HG03095 (cell line): Measurements from ENCODE around the gene CCDC171.
"Not testable (repeated sequence)": the region's sequence is repeated elsewhere in the genome, so short reads cannot be mapped to it uniquely, and the experiment has no call there.

ENCODE experiments used
- ATAC-seq: cut with Tn5 transposase; IDR thresholded peaks from one replicate; pipeline ENCODE4 v1.9.1; 2021; ENCODE audit warnings: moderate library complexity; ENCODE audit not compliant: unreplicated experiment

The CCDC171 gene

GRCh38 chr9:15552636-15553527 lies at the start of gene CCDC171:
Gene CCDC171 (plus strand): TSS chr9:15553043. CDS start chr9:15564089, 11,046 bp downstream.
- ATAC-seq: peak; percentile 71

- ATAC-seq: no peak
Observed at GRCh38 chr9:15505921-15506320, 46.9 kb upstream of the CCDC171 start.

- peak; percentile 29 for ATAC-seq
Observed at GRCh38 chr9:15509931-15510788, 42.7 kb upstream of the CCDC171 start.

- peak; percentile 71 for ATAC-seq
Observed at GRCh38 chr9:15510789-15511575, 41.9 kb upstream of the CCDC171 start, which contains the start of gene PSIP1. Gene PSIP1 (minus strand): TSS chr9:15510970. CDS start chr9:15510188, 782 bp downstream.

- no peak for ATAC-seq
Observed at GRCh38 chr9:15512204-15512603, 40.6 kb upstream of the CCDC171 start.

- ATAC-seq: no peak
Observed at GRCh38 chr9:15512889-15513288, 40.0 kb upstream of the CCDC171 start.

- ATAC-seq: no peak
Observed at GRCh38 chr9:15513335-15513734, 39.5 kb upstream of the CCDC171 start.

GRCh38 chr9:15519831-15520230 lies 33.0 kb upstream of the CCDC171 start:
- ATAC-seq: no peak

GRCh38 chr9:15521254-15521653 lies 31.6 kb upstream of the CCDC171 start:
- ATAC-seq: no peak

- no peak for ATAC-seq
Observed at GRCh38 chr9:15522130-15522755, 30.6 kb upstream of the CCDC171 start.

GRCh38 chr9:15524845-15525455 lies 27.9 kb upstream of the CCDC171 start:
- no peak for ATAC-seq

GRCh38 chr9:15525958-15526357 lies 26.9 kb upstream of the CCDC171 start:
- ATAC-seq: no peak

- ATAC-seq: not testable (repeated sequence)
Observed at GRCh38 chr9:15527035-15527434, 25.8 kb upstream of the CCDC171 start.

- peak; percentile 88 for ATAC-seq
Observed at GRCh38 chr9:15529566-15530324, 23.1 kb upstream of the CCDC171 start.

GRCh38 chr9:15531380-15531779 lies 21.5 kb upstream of the CCDC171 start:
- peak; percentile 37 for ATAC-seq

- ATAC-seq: no peak
Observed at GRCh38 chr9:15541872-15542271, 11.0 kb upstream of the CCDC171 start.

- ATAC-seq: no peak
Observed at GRCh38 chr9:15542624-15543023, 10.2 kb upstream of the CCDC171 start.

GRCh38 chr9:15543047-15543813 lies 9.6 kb upstream of the CCDC171 start:
- ATAC-seq: no peak
